WTC11 (cell line): Measurements from ENCODE around the gene SNX24.

Source experiments
- ATF2 ChIP-seq: sonication (generic); formaldehyde crosslinking; IDR thresholded peaks from 2 replicates; pipeline ENCODE4 v1.8.1; 2022; ENCODE audit warnings: low read depth, missing genetic modification reagents, borderline replicate concordance
- CTCF ChIP-seq: fragments of 200-600 bp; IDR thresholded peaks from 2 replicates; pipeline ENCODE4 v1.8.0; 2022; ENCODE audit warnings: antibody characterized with exemption
- NR2C2 ChIP-seq: sonication (generic); formaldehyde crosslinking; IDR thresholded peaks from 2 replicates; pipeline ENCODE4 v1.8.0; 2022; ENCODE audit warnings: mild to moderate bottlenecking, missing genetic modification reagents
- USF2 ChIP-seq: sonication (generic); formaldehyde crosslinking; IDR thresholded peaks from 2 replicates; pipeline ENCODE4 v1.8.1; 2023; ENCODE audit warnings: mild to moderate bottlenecking, missing genetic modification reagents, moderate library complexity
- ZNF512 ChIP-seq: sonication (generic); formaldehyde crosslinking; IDR thresholded peaks from 2 replicates; pipeline ENCODE4 v1.8.1; 2022; ENCODE audit warnings: missing genetic modification reagents, borderline replicate concordance

- TF ChIP-seq ZNF512 (CRISPR knock-in tag), result no peak
- no peak for TF ChIP-seq NR2C2
- TF ChIP-seq USF2, result no peak
- no peak for TF ChIP-seq ATF2
- TF ChIP-seq CTCF, result no peak
Observed at GRCh38 chr5:123033157-123033671, 187.8 kb downstream of the SNX24 start.
